Stimulated activated CD4-positive, alpha-beta T cell treated with anti-CD3 and anti-CD28 coated beads, Interleukin-1b, Interleukin-23, amount 100 ng/mL, for 1 hour (primary cell): ENCODE data around the gene GNB4.
A peak's percentile ranks its signal among the peaks of the same experiment; 100 is the strongest.

Experiments used
- DNase-seq, 2 donors: peaks; one replicate each; pipeline ENCODE4 v3.0.0-alpha.2; 2020; ENCODE audit warnings: low read depth in 2 of 2

Gene GNB4

GRCh38 chr3:179363332-179363731 lies 87.9 kb downstream of the GNB4 start:
- DNase-seq = no peak

- no peak for DNase-seq
Observed at GRCh38 chr3:179355996-179356395, 95.3 kb downstream of the GNB4 start.

GRCh38 chr3:179348325-179349013 lies 102.8 kb downstream of the GNB4 start:
- no peak for DNase-seq

GRCh38 chr3:179347345-179348194 lies 103.7 kb downstream of the GNB4 start, which contains the start of gene MFN1:
Gene MFN1 (plus strand): TSS chr3:179347709. CDS start chr3:179348852, 1,143 bp downstream.
- peak; percentile 60 to 72 for DNase-seq
